ENCODE results near the gene WWC1. TPM values are rescaled to one million over a fixed set of nuclear protein-coding genes. Genes with fewer than 3 reads are reported as not detected.

Gene WWC1
- polyA plus RNA-seq, 4 donors: 22.8 to 65.1 (median 37.9) TPM

GRCh38 chr5:168327019-168327421 is 35.6 kb downstream of the WWC1 start:
- H3K36me3 ChIP-seq (ENCODE audit: control insufficient read depth in 3 of 3, insufficient read depth in 2 of 3, low read depth in 1 of 3, low read length in 3 of 3): peaks cover 0 to 2% (median 0%) of the 10 kb centered on the region in 3 donors
- H3K9me3 ChIP-seq (ENCODE audit: control insufficient read depth in 2 of 2, insufficient read depth in 1 of 2, low read depth in 1 of 2, low read length in 1 of 2): no peaks in the 10 kb centered on the region
- H3K4me3 ChIP-seq (ENCODE audit: low read depth in 1 of 3, low read length in 3 of 3): no peak overlapping the region
- peaks cover 3 to 27% (median 7%) of the 10 kb centered on the region in 3 donors for H3K4me1 ChIP-seq (ENCODE audit: control insufficient read depth in 3 of 3, insufficient read depth in 2 of 3, low read depth in 1 of 3, low read length in 2 of 3)
- no peaks in the 10 kb centered on the region for H3K27me3 ChIP-seq (ENCODE audit: control insufficient read depth in 3 of 3, insufficient read depth in 3 of 3, low read length in 3 of 3)
- 92 to 97% (median 94%) methylated on average over 3 of the region's 3 CpGs for WGBS, 3 donors
- FAIRE-seq (no peak), DNase-seq (no peak)
- H3K27ac ChIP-seq (ENCODE audit: low read depth in 1 of 3, low read length in 2 of 3): no peak overlapping the region

GRCh38 chr5:168327451-168327850 is 36.0 kb downstream of the WWC1 start:
- Histone ChIP-seq H3K27ac (ENCODE audit: low read depth in 1 of 3, low read length in 2 of 3) (no peak overlapping the region), H3K9me3 (ENCODE audit: control insufficient read depth in 2 of 2, insufficient read depth in 1 of 2, low read depth in 1 of 2, low read length in 1 of 2) (no peaks in the 10 kb centered on the region), H3K36me3 (ENCODE audit: control insufficient read depth in 3 of 3, insufficient read depth in 2 of 3, low read depth in 1 of 3, low read length in 3 of 3) (peaks cover 0 to 2% (median 0%) of the 10 kb centered on the region in 3 donors), H3K4me1 (ENCODE audit: control insufficient read depth in 3 of 3, insufficient read depth in 2 of 3, low read depth in 1 of 3, low read length in 2 of 3) (peaks cover 3 to 27% (median 7%) of the 10 kb centered on the region in 3 donors), H3K4me3 (ENCODE audit: low read depth in 1 of 3, low read length in 3 of 3) (no peak overlapping the region), H3K27me3 (ENCODE audit: control insufficient read depth in 3 of 3, insufficient read depth in 3 of 3, low read length in 3 of 3) (no peaks in the 10 kb centered on the region)
- DNase-seq: no peak
- 67 to 76% (median 72%) methylated on average over 2 of the region's 2 CpGs for WGBS, 3 donors
- FAIRE-seq: no peak

GRCh38 chr5:168327994-168328393 is 36.5 kb downstream of the WWC1 start:
- Histone ChIP-seq H3K27me3 (ENCODE audit: control insufficient read depth in 3 of 3, insufficient read depth in 3 of 3, low read length in 3 of 3) (no peaks in the 10 kb centered on the region), H3K4me3 (ENCODE audit: low read depth in 1 of 3, low read length in 3 of 3) (no peak overlapping the region), H3K36me3 (ENCODE audit: control insufficient read depth in 3 of 3, insufficient read depth in 2 of 3, low read depth in 1 of 3, low read length in 3 of 3) (peaks cover 0 to 2% (median 0%) of the 10 kb centered on the region in 3 donors), H3K9me3 (ENCODE audit: control insufficient read depth in 2 of 2, insufficient read depth in 1 of 2, low read depth in 1 of 2, low read length in 1 of 2) (no peaks in the 10 kb centered on the region), H3K4me1 (ENCODE audit: control insufficient read depth in 3 of 3, insufficient read depth in 2 of 3, low read depth in 1 of 3, low read length in 2 of 3) (peaks cover 3 to 27% (median 7%) of the 10 kb centered on the region in 3 donors), H3K27ac (ENCODE audit: low read depth in 1 of 3, low read length in 2 of 3) (peak overlapping the region in 1 of 3 donors; percentile 67)
- WGBS, 3 donors: 61 to 80% (median 64%) methylated on average over 4 of the region's 4 CpGs
- DNase-seq (no peak), FAIRE-seq (no peak)

- WGBS, 3 donors: 1 to 18% (median 8%) methylated on average over 6 of the region's 6 CpGs
- H3K4me3 ChIP-seq (ENCODE audit: low read depth in 1 of 3, low read length in 3 of 3): no peak overlapping the region
- H3K27ac ChIP-seq (ENCODE audit: low read depth in 1 of 3, low read length in 2 of 3): peak overlapping the region in 2 of 3 donors; percentile 67
- peaks cover 3 to 27% (median 7%) of the 10 kb centered on the region in 3 donors for H3K4me1 ChIP-seq (ENCODE audit: control insufficient read depth in 3 of 3, insufficient read depth in 2 of 3, low read depth in 1 of 3, low read length in 2 of 3)
- no peaks in the 10 kb centered on the region for H3K27me3 ChIP-seq (ENCODE audit: control insufficient read depth in 3 of 3, insufficient read depth in 3 of 3, low read length in 3 of 3)
- FAIRE-seq: no peak
- no peaks in the 10 kb centered on the region for H3K9me3 ChIP-seq (ENCODE audit: control insufficient read depth in 2 of 2, insufficient read depth in 1 of 2, low read depth in 1 of 2, low read length in 1 of 2)
- H3K36me3 ChIP-seq (ENCODE audit: control insufficient read depth in 3 of 3, insufficient read depth in 2 of 3, low read depth in 1 of 3, low read length in 3 of 3): peaks cover 0 to 2% (median 0%) of the 10 kb centered on the region in 3 donors
- DNase-seq: peak; percentile 67 to 93
These were observed 37.4 kb downstream of the WWC1 start for GRCh38 chr5:168328814-168329213.

GRCh38 chr5:168329302-168329701 is 37.9 kb downstream of the WWC1 start:
- no peak for FAIRE-seq
- Histone ChIP-seq H3K36me3 (ENCODE audit: control insufficient read depth in 3 of 3, insufficient read depth in 2 of 3, low read depth in 1 of 3, low read length in 3 of 3) (peaks cover 0 to 2% (median 0%) of the 10 kb centered on the region in 3 donors), H3K4me3 (ENCODE audit: low read depth in 1 of 3, low read length in 3 of 3) (no peak overlapping the region), H3K4me1 (ENCODE audit: control insufficient read depth in 3 of 3, insufficient read depth in 2 of 3, low read depth in 1 of 3, low read length in 2 of 3) (peaks cover 3 to 27% (median 7%) of the 10 kb centered on the region in 3 donors), H3K27ac (ENCODE audit: low read depth in 1 of 3, low read length in 2 of 3) (peak overlapping the region in 2 of 3 donors; percentile 67), H3K27me3 (ENCODE audit: control insufficient read depth in 3 of 3, insufficient read depth in 3 of 3, low read length in 3 of 3) (no peaks in the 10 kb centered on the region), H3K9me3 (ENCODE audit: control insufficient read depth in 2 of 2, insufficient read depth in 1 of 2, low read depth in 1 of 2, low read length in 1 of 2) (no peaks in the 10 kb centered on the region)
- 2 to 8% (median 2%) methylated on average over 4 of the region's 4 CpGs for WGBS, 3 donors
- DNase-seq: no peak

- peaks cover 0 to 2% (median 0%) of the 10 kb centered on the region in 3 donors for H3K36me3 ChIP-seq (ENCODE audit: control insufficient read depth in 3 of 3, insufficient read depth in 2 of 3, low read depth in 1 of 3, low read length in 3 of 3)
- H3K27ac ChIP-seq (ENCODE audit: low read depth in 1 of 3, low read length in 2 of 3): no peak overlapping the region
- peaks cover 0 to 23% (median 5%) of the 10 kb centered on the region in 3 donors for H3K4me1 ChIP-seq (ENCODE audit: control insufficient read depth in 3 of 3, insufficient read depth in 2 of 3, low read depth in 1 of 3, low read length in 2 of 3)
- H3K4me3 ChIP-seq (ENCODE audit: low read depth in 1 of 3, low read length in 3 of 3): no peak overlapping the region
- H3K9me3 ChIP-seq (ENCODE audit: control insufficient read depth in 2 of 2, insufficient read depth in 1 of 2, low read depth in 1 of 2, low read length in 1 of 2): no peaks in the 10 kb centered on the region
- FAIRE-seq: no peak
- no peak for DNase-seq
- no peaks in the 10 kb centered on the region for H3K27me3 ChIP-seq (ENCODE audit: control insufficient read depth in 3 of 3, insufficient read depth in 3 of 3, low read length in 3 of 3)
These were observed 40.6 kb downstream of the WWC1 start for GRCh38 chr5:168332042-168332441.

- peaks cover 0 to 2% (median 0%) of the 10 kb centered on the region in 3 donors for H3K36me3 ChIP-seq (ENCODE audit: control insufficient read depth in 3 of 3, insufficient read depth in 2 of 3, low read depth in 1 of 3, low read length in 3 of 3)
- H3K27ac ChIP-seq (ENCODE audit: low read depth in 1 of 3, low read length in 2 of 3): no peak overlapping the region
- DNase-seq: no peak
- peaks cover 0 to 12% (median 0%) of the 10 kb centered on the region in 3 donors for H3K4me1 ChIP-seq (ENCODE audit: control insufficient read depth in 3 of 3, insufficient read depth in 2 of 3, low read depth in 1 of 3, low read length in 2 of 3)
- no peak overlapping the region for H3K4me3 ChIP-seq (ENCODE audit: low read depth in 1 of 3, low read length in 3 of 3)
- H3K9me3 ChIP-seq (ENCODE audit: control insufficient read depth in 2 of 2, insufficient read depth in 1 of 2, low read depth in 1 of 2, low read length in 1 of 2): no peaks in the 10 kb centered on the region
- no peaks in the 10 kb centered on the region for H3K27me3 ChIP-seq (ENCODE audit: control insufficient read depth in 3 of 3, insufficient read depth in 3 of 3, low read length in 3 of 3)
- 69 to 81% (median 71%) methylated on average over 3 of the region's 3 CpGs for WGBS, 3 donors
- no peak for FAIRE-seq
These were observed 42.8 kb downstream of the WWC1 start for GRCh38 chr5:168334280-168334679.

GRCh38 chr5:168334695-168335094 is 43.2 kb downstream of the WWC1 start:
- H3K27me3 ChIP-seq (ENCODE audit: control insufficient read depth in 3 of 3, insufficient read depth in 3 of 3, low read length in 3 of 3): no peaks in the 10 kb centered on the region
- H3K27ac ChIP-seq (ENCODE audit: low read depth in 1 of 3, low read length in 2 of 3): no peak overlapping the region
- H3K4me3 ChIP-seq (ENCODE audit: low read depth in 1 of 3, low read length in 3 of 3): no peak overlapping the region
- WGBS, 3 donors: 67 to 89% (median 77%) methylated on average over 4 of the region's 4 CpGs
- peaks cover 0 to 8% (median 0%) of the 10 kb centered on the region in 3 donors for H3K4me1 ChIP-seq (ENCODE audit: control insufficient read depth in 3 of 3, insufficient read depth in 2 of 3, low read depth in 1 of 3, low read length in 2 of 3)
- peaks cover 0 to 2% (median 0%) of the 10 kb centered on the region in 3 donors for H3K36me3 ChIP-seq (ENCODE audit: control insufficient read depth in 3 of 3, insufficient read depth in 2 of 3, low read depth in 1 of 3, low read length in 3 of 3)
- no peak for DNase-seq
- no peaks in the 10 kb centered on the region for H3K9me3 ChIP-seq (ENCODE audit: control insufficient read depth in 2 of 2, insufficient read depth in 1 of 2, low read depth in 1 of 2, low read length in 1 of 2)
- FAIRE-seq: no peak

GRCh38 chr5:168337361-168337760 is 45.9 kb downstream of the WWC1 start:
- no peaks in the 10 kb centered on the region for H3K27me3 ChIP-seq (ENCODE audit: control insufficient read depth in 3 of 3, insufficient read depth in 3 of 3, low read length in 3 of 3)
- no peaks in the 10 kb centered on the region for H3K9me3 ChIP-seq (ENCODE audit: control insufficient read depth in 2 of 2, insufficient read depth in 1 of 2, low read depth in 1 of 2, low read length in 1 of 2)
- no peak overlapping the region for H3K4me3 ChIP-seq (ENCODE audit: low read depth in 1 of 3, low read length in 3 of 3)
- FAIRE-seq (no peak), DNase-seq (no peak)
- WGBS, 3 donors: 89 to 94% (median 89%) methylated on average over 2 of the region's 2 CpGs
- no peaks in the 10 kb centered on the region for H3K4me1 ChIP-seq (ENCODE audit: control insufficient read depth in 3 of 3, insufficient read depth in 2 of 3, low read depth in 1 of 3, low read length in 2 of 3)
- H3K27ac ChIP-seq (ENCODE audit: low read depth in 1 of 3, low read length in 2 of 3): no peak overlapping the region
- no peaks in the 10 kb centered on the region for H3K36me3 ChIP-seq (ENCODE audit: control insufficient read depth in 3 of 3, insufficient read depth in 2 of 3, low read depth in 1 of 3, low read length in 3 of 3)

Measured in small intestine (tissue), 7 donors.